GM18502 (cell line): Measurements from ENCODE around the gene RNF151.
"Not testable (repeated sequence)": the region's sequence is repeated elsewhere in the genome, so short reads cannot be mapped to it uniquely, and the experiment has no call there.

ENCODE experiments used
- ATAC-seq: cut with Tn5 transposase; IDR thresholded peaks from one replicate; pipeline ENCODE4 v1.9.1; 2021; ENCODE audit warnings: mild to moderate bottlenecking; ENCODE audit not compliant: unreplicated experiment, poor library complexity

RNF151 gene

GRCh38 chr16:1938316-1938715, 28.3 kb upstream of the RNF151 start:
- no peak for ATAC-seq

DNA sequence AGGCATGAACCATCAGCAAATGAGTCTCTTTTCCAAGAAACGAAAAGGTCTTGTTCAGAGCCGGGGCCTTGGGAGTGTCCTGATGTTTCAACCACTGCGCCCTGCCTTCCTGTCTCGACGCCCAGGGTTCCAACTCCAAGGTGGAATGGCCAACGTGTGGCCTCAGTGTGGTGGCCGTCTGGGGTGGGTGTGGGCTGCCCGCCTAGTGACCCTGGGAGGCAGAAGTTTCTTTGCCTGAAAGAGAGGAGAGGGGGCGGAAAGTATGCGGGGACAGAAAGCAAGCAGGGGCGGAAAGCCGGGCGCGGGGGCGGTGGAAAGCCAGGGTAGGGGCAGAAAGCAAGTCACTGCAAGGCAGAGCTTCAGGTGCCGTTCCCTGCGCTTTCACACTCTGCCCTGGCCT, 27.7 kb upstream of the RNF151 start:
- no peak for ATAC-seq

DNA sequence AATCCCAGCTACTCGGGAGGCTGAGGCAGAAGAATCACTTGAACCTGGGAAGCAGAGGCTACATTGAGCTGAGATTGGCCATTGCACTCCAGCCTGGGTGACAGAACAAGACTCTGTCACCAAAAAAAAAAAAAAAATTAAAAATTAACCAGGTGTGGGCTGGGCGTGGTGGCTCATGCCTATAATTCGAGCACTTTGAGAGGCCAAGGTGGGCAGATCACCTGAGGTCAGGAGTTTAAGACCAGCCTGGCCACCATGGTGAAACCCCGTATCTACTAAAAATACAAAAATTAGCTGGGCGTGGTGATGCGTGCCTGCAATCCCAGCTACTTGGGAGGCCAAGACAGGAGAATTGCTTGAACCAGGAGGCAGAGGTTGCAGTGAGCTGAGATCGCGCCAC, 26.8 kb upstream of the RNF151 start:
- ATAC-seq = not testable (repeated sequence)

DNA sequence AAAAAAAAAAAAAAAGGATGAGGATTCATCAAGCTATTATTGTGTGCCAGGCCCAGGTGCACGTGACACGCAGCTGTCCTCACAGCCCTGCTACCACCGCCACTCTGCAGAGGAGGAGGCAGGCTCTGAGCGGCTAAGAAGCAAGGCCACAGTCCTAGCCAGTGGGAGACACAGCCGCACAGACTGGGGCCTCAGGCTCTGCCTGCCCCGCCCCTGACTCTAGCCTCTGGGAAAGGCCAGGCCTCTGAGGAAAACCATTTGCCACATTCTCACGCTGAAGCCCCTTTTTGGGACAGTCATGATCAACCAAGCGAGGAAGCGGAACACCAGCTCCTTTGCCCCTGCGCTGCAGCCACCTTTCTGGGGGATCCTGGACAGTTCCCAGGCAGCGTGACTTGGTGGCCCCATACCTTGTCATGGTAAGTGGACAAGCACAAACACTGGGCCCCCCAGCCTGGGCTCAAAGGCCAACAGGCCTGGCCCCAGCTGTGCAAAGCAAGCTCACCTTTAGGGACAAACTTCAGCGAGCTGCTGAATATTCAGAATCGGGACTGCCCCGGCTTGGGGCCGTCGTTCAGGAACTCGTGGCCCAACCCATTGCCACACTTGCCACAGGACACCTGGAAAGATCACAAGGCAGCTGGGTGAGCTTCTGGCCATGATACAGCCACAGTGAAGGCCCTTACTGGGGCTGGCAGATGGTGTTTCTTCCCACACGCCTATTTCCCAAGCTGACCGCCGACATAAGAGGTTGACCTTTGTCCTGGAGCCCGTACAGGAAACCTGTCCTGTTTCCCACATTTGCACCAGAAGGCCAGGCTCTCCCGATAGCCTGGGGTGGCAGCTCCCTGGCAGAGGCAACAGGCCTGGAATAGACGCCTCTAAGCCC, 26.1 kb upstream of the RNF151 start:
- no peak for ATAC-seq

GRCh38 chr16:1941162-1942046, 25.3 kb upstream of the RNF151 start:
- no peak for ATAC-seq

- no peak for ATAC-seq
These were observed 24.4 kb upstream of the RNF151 start for GRCh38 chr16:1942047-1942809.

GRCh38 chr16:1942810-1943726, 23.6 kb upstream of the RNF151 start, which contains the start of gene MSRB1:
TSS of gene MSRB1 (minus strand) at chr16:1943199. CDS start at chr16:1943156, 43 bp downstream.
- ATAC-seq = peak; percentile 91

DNA sequence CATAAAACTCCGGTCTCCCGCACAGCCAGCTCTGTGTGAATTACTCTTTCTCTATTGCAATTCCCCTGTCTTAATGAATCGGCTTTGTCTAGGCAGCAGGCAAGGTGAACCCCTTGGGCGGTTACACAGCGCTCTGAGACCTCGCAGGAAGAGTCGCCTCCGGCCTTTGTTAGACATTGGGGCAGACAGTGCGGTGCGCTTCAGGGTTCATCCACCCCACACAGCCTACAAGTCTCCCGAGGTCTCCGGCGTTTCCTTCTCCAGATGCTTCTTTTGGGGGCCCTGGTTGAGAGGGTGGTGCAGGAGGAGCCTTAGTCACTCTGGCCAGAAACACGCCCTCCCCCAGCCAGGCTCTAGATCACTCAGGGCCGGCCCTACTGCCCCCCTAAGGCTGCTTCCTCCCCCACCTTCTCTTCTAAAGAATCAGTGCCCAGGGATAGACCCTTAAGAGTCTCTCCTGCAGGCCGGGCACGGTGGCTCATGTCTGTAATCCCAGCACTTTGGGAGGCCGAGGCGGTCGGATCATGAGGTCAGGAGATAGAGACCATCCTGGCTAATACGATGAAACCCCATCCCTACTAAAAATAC, 21.9 kb upstream of the RNF151 start:
- ATAC-seq = no peak

DNA sequence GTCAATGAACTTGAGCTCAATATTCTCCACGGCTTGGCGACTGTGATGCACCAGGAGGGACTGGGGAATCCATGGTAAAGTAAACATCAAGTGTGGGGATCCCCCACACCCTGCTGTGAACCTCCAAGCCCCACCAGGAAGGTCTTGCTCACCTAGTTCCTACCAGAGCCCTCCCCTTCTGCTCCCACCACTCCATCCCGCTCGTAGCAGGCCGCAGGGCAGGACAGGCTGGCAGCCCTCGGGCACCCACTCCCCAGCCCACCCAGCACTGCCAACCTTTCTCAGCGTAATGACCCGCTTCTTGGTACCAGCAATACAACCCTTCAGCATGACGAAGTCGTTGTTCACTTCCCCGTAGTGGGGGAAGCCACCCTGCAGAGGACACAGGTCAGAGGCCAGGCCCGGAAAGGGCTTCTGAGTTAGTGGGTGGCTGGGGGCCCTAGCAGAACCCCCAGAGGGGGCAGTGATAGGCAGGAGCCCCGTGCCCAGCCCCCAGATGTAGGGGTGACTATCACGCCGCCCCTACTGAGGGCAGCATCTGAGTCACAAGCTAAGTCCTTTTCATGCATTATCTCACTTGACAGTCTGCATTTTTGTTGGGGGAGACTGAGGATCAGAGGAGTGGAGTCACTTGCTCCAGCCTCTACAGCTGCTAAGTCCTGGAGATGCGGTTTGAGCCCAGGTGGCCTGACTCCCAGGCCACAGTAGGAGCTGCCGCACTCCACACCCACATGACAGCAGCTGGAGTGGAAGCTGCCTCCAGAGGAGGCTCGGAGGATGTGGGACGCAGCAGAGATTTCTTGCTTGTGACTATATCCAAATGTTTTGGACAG, 20.9 kb upstream of the RNF151 start:
- ATAC-seq = no peak

GRCh38 chr16:1946495-1947368, 19.9 kb upstream of the RNF151 start:
- ATAC-seq = no peak

- ATAC-seq = no peak
These were observed 19.3 kb upstream of the RNF151 start for GRCh38 chr16:1947369-1947670.

- no peak for ATAC-seq
These were observed 17.1 kb upstream of the RNF151 start for GRCh38 chr16:1949507-1949906.

DNA sequence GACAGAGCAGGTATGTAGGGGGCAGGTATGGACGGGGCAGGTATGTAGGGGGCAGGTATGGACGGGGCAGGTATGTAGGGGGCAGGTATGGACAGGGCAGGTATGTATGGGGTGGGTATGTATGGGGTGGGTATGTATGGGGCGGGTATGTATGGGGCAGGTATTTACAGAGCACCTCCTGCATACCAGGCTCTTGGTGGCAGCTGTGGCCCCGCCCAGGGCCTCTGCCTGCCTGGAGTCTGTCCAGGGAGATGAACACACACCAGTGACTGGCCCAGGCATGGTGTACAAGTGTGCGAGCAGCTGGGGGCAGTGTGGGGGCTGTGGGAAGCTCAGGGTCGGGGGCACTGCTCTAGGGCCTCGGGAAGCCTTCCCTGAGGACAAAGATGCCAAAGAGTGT, 16.6 kb upstream of the RNF151 start:
- ATAC-seq = no peak

DNA sequence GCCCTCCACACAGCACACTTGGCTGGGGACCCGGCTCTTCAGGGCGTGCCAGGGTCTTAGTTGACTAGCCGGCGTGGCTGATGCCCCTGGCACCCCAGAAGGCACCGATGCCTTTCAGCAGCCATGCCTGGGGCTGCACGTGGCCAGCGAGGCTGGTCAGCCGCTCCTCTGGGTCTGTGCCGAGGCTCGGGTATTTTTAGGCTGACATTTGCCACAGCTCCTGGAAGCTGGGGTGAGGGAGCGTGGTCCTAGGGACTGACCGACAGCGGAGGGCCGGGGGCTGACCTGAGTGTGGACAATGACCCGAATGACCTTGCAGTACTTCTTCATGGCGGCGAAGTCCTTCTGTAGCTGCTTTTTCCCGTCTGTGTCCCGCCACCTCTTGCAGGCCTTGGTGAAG, 16.1 kb upstream of the RNF151 start:
- no peak for ATAC-seq

DNA sequence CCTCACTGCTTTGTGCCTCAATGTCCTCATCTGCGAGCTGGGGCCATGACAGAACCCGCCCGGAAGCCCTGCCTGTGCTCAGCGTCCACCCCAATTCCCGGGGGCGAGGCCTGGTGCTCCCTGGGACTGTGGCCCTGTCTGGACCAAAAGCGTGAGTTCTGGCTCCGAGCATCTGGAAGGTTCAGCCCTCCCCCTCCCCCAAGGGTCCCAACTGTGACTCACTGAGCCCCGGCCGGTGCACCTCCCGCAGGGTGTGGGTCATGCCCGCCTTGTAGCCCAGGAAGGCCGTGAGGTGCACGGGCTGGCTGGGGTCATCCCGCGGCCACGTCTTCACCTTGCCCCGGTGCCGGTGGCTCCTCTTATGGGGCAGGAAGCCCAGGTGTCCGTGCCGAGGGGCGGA, 12.9 kb upstream of the RNF151 start:
- no peak for ATAC-seq

DNA sequence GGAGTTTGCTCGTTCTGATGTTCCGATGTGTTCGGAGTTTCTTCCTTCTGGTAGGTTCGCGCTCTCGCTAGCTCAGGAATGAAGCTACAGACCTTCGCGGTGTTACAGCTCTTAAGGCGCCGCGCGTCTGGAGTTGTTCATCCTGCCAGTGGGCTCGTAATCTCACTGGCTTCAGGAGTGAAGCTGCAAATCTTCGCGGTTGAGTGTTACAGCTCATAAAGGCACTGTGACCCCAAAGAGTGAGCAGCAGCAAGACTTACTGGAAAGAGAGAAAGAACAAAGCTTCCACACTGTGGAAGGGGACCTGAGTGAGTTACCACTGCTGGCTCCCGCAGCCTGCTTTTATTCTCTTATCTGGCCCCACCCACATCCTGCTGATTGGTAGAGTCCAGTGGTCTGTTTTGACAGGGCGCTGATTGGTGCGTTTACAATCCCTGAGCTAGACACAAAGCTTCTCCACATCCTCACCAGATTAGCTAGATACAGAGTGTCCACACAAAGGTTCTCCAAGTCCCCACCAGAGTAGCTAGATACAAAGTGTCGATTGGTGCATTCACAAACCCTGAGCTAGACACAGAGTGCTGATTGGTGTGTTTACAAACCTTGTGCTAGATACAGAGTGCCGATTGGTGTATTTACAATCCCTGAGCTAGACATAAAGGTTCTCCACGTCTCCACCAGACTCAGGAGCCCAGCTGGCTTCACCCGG, 9.1 kb upstream of the RNF151 start:
- not testable (repeated sequence) for ATAC-seq

DNA sequence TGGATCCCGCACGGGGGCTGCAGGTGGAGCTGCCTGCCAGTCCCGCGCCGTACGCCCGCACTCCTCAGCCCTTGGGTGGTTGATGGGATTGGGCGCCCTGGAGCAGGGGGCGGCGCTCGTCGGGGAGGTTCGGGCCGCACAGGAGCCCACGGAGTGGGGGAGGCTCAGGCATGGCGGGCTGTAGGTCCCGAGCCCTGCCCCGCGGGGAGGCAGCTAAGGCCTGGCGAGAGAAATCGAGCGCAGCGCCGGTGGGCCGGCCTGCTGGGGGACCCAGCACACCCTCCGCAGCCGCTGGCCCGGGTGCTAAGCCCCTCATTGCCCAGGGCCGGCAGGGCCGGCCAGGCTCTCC, 8.5 kb upstream of the RNF151 start:
- not testable (repeated sequence) for ATAC-seq
